SK-N-SH treated with all-trans-retinoic acid at 6 μM for 48 hours (cell line): ENCODE results near the gene TEKT3.
A peak's percentile ranks its signal among the peaks of the same experiment; 100 is the strongest.

Source experiments
- ATAC-seq: fragments of 200-7000 bp; cut with Tn5 transposase; 3 replicates; pipeline ENCODE4 v1.9.1; 2020; ENCODE audit warnings: mild to moderate bottlenecking, moderate library complexity
- ARNTL ChIP-seq: fragments of 450-650 bp; formaldehyde crosslinking; IDR thresholded peaks from 2 replicates; pipeline ENCODE4 v1.5.0; 2020; ENCODE audit warnings: low read depth, mild to moderate bottlenecking, moderate library complexity, borderline replicate concordance
- BACH2 ChIP-seq: fragments of 250-450 bp; sonication (Bioruptor Pico); IDR thresholded peaks from 2 replicates; pipeline ENCODE4 v1.9.0; 2021; ENCODE audit warnings: mild to moderate bottlenecking, borderline replicate concordance
- CSDC2 ChIP-seq: fragments of 250-450 bp; sonication (Bioruptor Pico); IDR thresholded peaks from 2 replicates; pipeline ENCODE4 v1.5.0; 2020; ENCODE audit warnings: mild to moderate bottlenecking, moderate library complexity
- CSRNP3 ChIP-seq: fragments of 250-450 bp; sonication (Bioruptor Pico); IDR thresholded peaks from 2 replicates; pipeline ENCODE4 v1.5.1; 2021; ENCODE audit warnings: mild to moderate bottlenecking, moderate library complexity
- GLIS3 ChIP-seq: fragments of 250-450 bp; sonication (Bioruptor Pico); IDR thresholded peaks from 2 replicates; pipeline ENCODE4 v1.5.0; 2020; ENCODE audit warnings: mild to moderate bottlenecking, moderate library complexity
- ISL1 ChIP-seq: fragments of 250-450 bp; sonication (Bioruptor Pico); IDR thresholded peaks from 2 replicates; pipeline ENCODE4 v2.1.2; 2022; ENCODE audit warnings: mild to moderate bottlenecking, moderate library complexity
- PPARA ChIP-seq: fragments of 250-450 bp; sonication (Bioruptor Pico); IDR thresholded peaks from 2 replicates; pipeline ENCODE4 v1.5.0; 2020; ENCODE audit warnings: mild to moderate bottlenecking, borderline replicate concordance
- RARB ChIP-seq: fragments of 250-450 bp; sonication (Bioruptor Pico); IDR thresholded peaks from 2 replicates; pipeline ENCODE4 v1.8.0; 2021; ENCODE audit warnings: mild to moderate bottlenecking, moderate library complexity
- TCF4 ChIP-seq: fragments of 250-450 bp; sonication (Bioruptor Pico); IDR thresholded peaks from 2 replicates; pipeline ENCODE4 v1.8.0; 2021; ENCODE audit warnings: mild to moderate bottlenecking, moderate library complexity, borderline replicate concordance
- TOX ChIP-seq: fragments of 250-450 bp; sonication (Bioruptor Pico); IDR thresholded peaks from 2 replicates; pipeline ENCODE4 v1.8.0; 2021; ENCODE audit warnings: mild to moderate bottlenecking, moderate library complexity, borderline replicate concordance
- ZC3H10 ChIP-seq: fragments of 250-450 bp; sonication (Bioruptor Pico); IDR thresholded peaks from 2 replicates; pipeline ENCODE4 v1.5.1; 2021; ENCODE audit warnings: mild to moderate bottlenecking, moderate library complexity
- ZNF565 ChIP-seq: fragments of 450-650 bp; formaldehyde crosslinking; conservative IDR thresholded peaks from 2 replicates; pipeline ENCODE4 v1.5.0; 2020; ENCODE audit warnings: low read depth, mild to moderate bottlenecking, moderate library complexity
- ZNF70 ChIP-seq: fragments of 450-650 bp; formaldehyde crosslinking; IDR thresholded peaks from 2 replicates; pipeline ENCODE4 v1.5.0; 2020; ENCODE audit warnings: mild to moderate bottlenecking, moderate library complexity
- ZNF8 ChIP-seq: fragments of 450-650 bp; formaldehyde crosslinking; IDR thresholded peaks from 2 replicates; pipeline ENCODE4 v1.5.0; 2020; ENCODE audit warnings: mild to moderate bottlenecking, moderate library complexity
- TF ChIP-seq, protein P1 (sequence below): fragments of 250-450 bp; sonication (Bioruptor Pico); IDR thresholded peaks from 2 replicates; pipeline ENCODE4 v1.8.0; 2020; ENCODE audit warnings: mild to moderate bottlenecking, moderate library complexity, borderline replicate concordance
- TF ChIP-seq, protein P2 (sequence below): fragments of 250-450 bp; sonication (Bioruptor Pico); IDR thresholded peaks from 2 replicates; pipeline ENCODE4 v1.5.0; 2020; ENCODE audit warnings: mild to moderate bottlenecking, moderate library complexity
- TF ChIP-seq, protein P3 (sequence below): fragments of 250-450 bp; sonication (Bioruptor Pico); IDR thresholded peaks from 2 replicates; pipeline ENCODE4 v1.8.0; 2021; ENCODE audit warnings: low read depth, mild to moderate bottlenecking, moderate library complexity, borderline replicate concordance

The TEKT3 gene

DNA sequence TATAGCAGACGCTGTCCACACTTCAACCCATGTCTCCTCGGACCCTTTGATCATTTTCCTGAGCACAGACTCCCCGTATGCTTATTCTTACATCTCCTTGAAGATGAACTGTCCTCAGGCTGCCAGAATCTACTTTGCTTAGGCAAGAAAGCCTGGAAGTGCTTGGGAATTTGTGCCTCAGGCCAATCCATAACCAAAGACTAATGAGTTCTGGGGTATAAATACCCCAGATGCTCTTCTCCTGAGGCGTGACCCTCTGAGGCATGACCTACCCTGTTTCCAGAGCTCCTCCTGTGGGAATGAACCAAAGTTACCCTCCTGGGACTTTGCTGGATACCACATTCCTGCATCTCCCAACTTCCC, 10.1 kb upstream of the TEKT3 start:
- TF ChIP-seq ZNF8 (CRISPR knock-in tag) = no peak
- TF ChIP-seq RARB = no peak
- TF ChIP-seq, protein P1, sequence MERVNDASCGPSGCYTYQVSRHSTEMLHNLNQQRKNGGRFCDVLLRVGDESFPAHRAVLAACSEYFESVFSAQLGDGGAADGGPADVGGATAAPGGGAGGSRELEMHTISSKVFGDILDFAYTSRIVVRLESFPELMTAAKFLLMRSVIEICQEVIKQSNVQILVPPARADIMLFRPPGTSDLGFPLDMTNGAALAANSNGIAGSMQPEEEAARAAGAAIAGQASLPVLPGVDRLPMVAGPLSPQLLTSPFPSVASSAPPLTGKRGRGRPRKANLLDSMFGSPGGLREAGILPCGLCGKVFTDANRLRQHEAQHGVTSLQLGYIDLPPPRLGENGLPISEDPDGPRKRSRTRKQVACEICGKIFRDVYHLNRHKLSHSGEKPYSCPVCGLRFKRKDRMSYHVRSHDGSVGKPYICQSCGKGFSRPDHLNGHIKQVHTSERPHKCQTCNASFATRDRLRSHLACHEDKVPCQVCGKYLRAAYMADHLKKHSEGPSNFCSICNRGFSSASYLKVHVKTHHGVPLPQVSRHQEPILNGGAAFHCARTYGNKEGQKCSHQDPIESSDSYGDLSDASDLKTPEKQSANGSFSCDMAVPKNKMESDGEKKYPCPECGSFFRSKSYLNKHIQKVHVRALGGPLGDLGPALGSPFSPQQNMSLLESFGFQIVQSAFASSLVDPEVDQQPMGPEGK (CRISPR knock-in tag) = no peak
- no peak for TF ChIP-seq TCF4 (CRISPR knock-in tag)
- no peak for TF ChIP-seq CSDC2 (CRISPR knock-in tag)
- peak; percentile 13; the same call in 1 of the 3 replicates for ATAC-seq

DNA sequence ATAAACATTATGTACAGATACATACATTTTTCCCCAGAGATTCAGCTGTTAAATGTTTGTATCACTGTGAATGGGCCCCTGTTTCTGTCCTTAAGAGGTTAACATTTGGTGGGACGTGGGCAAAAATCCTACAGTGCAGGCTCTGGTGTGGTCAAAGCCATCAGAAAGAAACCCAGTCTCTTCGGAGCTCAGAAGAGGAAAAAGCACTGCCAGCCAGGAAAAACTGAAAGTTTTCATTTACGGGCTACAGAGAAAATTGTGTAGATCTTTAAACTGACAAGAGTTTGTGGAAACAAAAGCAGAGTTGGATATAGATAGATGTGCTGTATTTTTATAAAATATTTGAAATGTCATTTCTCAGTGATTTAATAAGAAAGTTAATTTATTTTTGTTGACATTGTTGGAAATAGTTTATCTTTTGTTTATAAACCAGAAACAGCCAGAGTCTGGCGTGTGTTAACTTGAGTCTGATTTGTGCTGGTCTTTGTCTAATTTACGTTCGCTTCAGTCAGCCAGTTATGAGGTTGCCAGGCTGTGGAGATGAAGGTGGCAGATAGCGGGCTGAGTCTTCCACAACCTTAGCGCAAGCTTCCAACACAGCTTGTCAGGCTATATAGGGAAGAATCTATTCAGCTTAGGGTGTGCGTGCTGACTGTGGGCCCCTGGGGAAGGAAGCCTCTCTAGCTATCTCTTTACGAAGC, 9.5 kb upstream of the TEKT3 start:
- TF ChIP-seq, protein P2, sequence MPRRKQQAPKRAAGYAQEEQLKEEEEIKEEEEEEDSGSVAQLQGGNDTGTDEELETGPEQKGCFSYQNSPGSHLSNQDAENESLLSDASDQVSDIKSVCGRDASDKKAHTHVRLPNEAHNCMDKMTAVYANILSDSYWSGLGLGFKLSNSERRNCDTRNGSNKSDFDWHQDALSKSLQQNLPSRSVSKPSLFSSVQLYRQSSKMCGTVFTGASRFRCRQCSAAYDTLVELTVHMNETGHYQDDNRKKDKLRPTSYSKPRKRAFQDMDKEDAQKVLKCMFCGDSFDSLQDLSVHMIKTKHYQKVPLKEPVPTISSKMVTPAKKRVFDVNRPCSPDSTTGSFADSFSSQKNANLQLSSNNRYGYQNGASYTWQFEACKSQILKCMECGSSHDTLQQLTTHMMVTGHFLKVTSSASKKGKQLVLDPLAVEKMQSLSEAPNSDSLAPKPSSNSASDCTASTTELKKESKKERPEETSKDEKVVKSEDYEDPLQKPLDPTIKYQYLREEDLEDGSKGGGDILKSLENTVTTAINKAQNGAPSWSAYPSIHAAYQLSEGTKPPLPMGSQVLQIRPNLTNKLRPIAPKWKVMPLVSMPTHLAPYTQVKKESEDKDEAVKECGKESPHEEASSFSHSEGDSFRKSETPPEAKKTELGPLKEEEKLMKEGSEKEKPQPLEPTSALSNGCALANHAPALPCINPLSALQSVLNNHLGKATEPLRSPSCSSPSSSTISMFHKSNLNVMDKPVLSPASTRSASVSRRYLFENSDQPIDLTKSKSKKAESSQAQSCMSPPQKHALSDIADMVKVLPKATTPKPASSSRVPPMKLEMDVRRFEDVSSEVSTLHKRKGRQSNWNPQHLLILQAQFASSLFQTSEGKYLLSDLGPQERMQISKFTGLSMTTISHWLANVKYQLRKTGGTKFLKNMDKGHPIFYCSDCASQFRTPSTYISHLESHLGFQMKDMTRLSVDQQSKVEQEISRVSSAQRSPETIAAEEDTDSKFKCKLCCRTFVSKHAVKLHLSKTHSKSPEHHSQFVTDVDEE (CRISPR knock-in tag) = 0 out of 2 replicates have a peak, but pooled peaks have one; percentile 61
- no peak for TF ChIP-seq CSDC2 (CRISPR knock-in tag)

DNA sequence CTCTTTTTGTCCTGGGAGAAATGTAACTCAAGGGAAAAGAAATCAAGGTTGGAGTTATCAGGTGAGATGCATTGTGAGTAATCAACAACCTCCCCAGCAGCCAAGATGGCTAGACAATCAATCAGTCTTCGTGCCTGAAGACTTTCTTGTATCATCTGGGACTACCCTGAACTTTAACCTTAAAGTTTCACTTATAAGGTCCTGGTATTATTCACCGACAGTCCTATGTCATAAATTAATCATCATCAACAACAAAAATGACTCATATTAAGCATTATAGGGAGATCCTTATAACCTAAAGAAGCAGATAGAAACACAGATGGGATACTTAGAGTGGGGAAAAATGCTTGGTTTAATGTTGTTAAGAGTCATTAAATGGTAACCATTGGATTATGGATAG, 7.7 kb upstream of the TEKT3 start:
- no peak for ATAC-seq
- TF ChIP-seq ZNF8 (CRISPR knock-in tag) = no peak
- TF ChIP-seq, protein P2 (CRISPR knock-in tag) = no peak
- no peak for TF ChIP-seq ZNF565 (CRISPR knock-in tag)
- no peak for TF ChIP-seq ISL1
- no peak for TF ChIP-seq ARNTL (CRISPR knock-in tag)
- TF ChIP-seq PPARA (CRISPR knock-in tag) = no peak
- no peak for TF ChIP-seq RARB
- TF ChIP-seq, protein P3, sequence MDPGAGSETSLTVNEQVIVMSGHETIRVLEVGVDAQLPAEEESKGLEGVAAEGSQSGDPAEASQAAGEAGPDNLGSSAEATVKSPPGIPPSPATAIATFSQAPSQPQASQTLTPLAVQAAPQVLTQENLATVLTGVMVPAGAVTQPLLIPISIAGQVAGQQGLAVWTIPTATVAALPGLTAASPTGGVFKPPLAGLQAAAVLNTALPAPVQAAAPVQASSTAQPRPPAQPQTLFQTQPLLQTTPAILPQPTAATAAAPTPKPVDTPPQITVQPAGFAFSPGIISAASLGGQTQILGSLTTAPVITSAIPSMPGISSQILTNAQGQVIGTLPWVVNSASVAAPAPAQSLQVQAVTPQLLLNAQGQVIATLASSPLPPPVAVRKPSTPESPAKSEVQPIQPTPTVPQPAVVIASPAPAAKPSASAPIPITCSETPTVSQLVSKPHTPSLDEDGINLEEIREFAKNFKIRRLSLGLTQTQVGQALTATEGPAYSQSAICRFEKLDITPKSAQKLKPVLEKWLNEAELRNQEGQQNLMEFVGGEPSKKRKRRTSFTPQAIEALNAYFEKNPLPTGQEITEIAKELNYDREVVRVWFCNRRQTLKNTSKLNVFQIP (CRISPR knock-in tag) = no peak
- no peak for TF ChIP-seq GLIS3 (CRISPR knock-in tag)
- TF ChIP-seq TCF4 (CRISPR knock-in tag) = no peak
- TF ChIP-seq BACH2 = no peak
- no peak for TF ChIP-seq CSRNP3 (CRISPR knock-in tag)
- TF ChIP-seq ZC3H10 (CRISPR knock-in tag) = no peak
- TF ChIP-seq ZNF70 (CRISPR knock-in tag) = no peak
- TF ChIP-seq TOX = no peak

More for the DNA sequence above, 9.5 kb upstream of the TEKT3 start:
- ATAC-seq = peak; percentile 93
